NT2/D1 (cell line): ENCODE measurements around the gene PNKD.
A peak's percentile ranks its signal among the peaks of the same experiment; 100 is the strongest.

ENCODE experiments used
- DNase-seq: peaks from one replicate; pipeline ENCODE4 v3.0.0-alpha.2; 2011; ENCODE audit warnings: low read depth, low spot score
- H3K27me3 ChIP-seq: 2 replicates; pipeline ENCODE4 v1.6.0; 2011; ENCODE audit warnings: mild to moderate bottlenecking; ENCODE audit not compliant: insufficient read length, insufficient read depth
- H3K36me3 ChIP-seq: 2 replicates; pipeline ENCODE4 v1.6.1; 2011; ENCODE audit warnings: mild to moderate bottlenecking, low read length, mixed read lengths; ENCODE audit not compliant: insufficient read depth, insufficient read length
- H3K4me1 ChIP-seq: 2 replicates; pipeline ENCODE4 v1.5.1; 2011; ENCODE audit not compliant: insufficient read depth, insufficient read length
- H3K4me3 ChIP-seq: 2 replicates; pipeline ENCODE4 v1.5.1; 2011; ENCODE audit warnings: low read depth; ENCODE audit not compliant: insufficient read length
- H3K9ac ChIP-seq: 2 replicates; pipeline ENCODE4 v1.6.0; 2011; ENCODE audit warnings: low read depth; ENCODE audit not compliant: insufficient read length
- H3K9me3 ChIP-seq: 2 replicates; pipeline ENCODE4 v1.5.1; 2011; ENCODE audit warnings: mild to moderate bottlenecking, low read length; ENCODE audit not compliant: insufficient read depth
- SUZ12 ChIP-seq: IDR thresholded peaks from 2 replicates; pipeline ENCODE4 v1.6.1; 2011; ENCODE audit not compliant: insufficient read length, insufficient read depth; ENCODE audit errors: extremely low read depth
- YY1 ChIP-seq: IDR thresholded peaks from 2 replicates; pipeline ENCODE4 v1.6.1; 2011; ENCODE audit not compliant: insufficient read length, insufficient read depth
- ZNF274 ChIP-seq: IDR thresholded peaks from 2 replicates; pipeline ENCODE4 v1.6.1; 2011; ENCODE audit warnings: mild to moderate bottlenecking, low read depth, low read length

Gene PNKD

DNA sequence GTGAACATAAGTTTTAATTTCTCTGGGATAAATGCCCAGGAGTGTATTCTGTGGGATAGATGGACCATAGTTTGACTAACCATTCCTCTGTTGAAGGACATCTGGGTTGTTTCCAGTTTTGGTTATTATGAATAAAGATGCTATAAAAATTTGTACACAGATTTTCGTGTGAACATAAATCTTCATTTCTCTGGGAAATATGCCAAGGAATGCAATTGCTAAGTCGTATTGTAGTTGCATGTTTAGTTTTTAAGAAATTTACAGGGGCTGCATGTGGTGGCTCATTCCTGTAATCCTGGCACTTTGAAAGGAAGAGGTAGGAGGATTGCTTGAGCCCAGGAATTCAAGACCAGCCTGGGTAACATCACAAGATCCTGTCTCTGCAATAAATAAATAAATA is 104.9 kb downstream of the PNKD start:
- H3K4me3 ChIP-seq: no peak overlapping the region
- DNase-seq: no peak
- H3K4me1 ChIP-seq: peaks cover 6% of the 10 kb centered on the region
- H3K36me3 ChIP-seq: no peaks in the 10 kb centered on the region
- H3K27me3 ChIP-seq: no peaks in the 10 kb centered on the region
- H3K9me3 ChIP-seq: no peaks in the 10 kb centered on the region
- TF ChIP-seq SUZ12 (no peak), ZNF274 (no peak), YY1 (no peak)
- no peak overlapping the region for H3K9ac ChIP-seq

DNA sequence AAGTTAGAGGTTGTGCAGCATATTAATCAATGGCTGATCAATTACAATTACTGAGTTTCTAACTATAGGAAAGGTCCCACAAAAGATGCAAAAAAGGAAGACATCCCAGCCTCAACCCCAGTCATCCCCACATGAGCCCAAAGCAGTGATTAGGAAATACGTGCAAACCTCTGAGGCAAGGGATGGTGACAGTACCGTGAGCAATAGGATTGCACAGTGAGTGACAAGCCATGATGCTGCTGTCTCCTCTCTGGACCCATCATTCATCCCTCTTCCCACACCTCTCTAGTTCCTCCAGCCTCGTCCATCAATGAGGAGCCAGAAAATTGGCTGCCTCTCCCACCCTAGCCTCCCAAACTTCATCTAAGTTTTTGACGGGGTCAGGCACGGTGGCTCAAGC is 107.7 kb downstream of the PNKD start:
- H3K4me3 ChIP-seq: no peak overlapping the region
- no peak for TF ChIP-seq SUZ12
- no peak for TF ChIP-seq YY1
- no peak for TF ChIP-seq ZNF274
- no peak for DNase-seq

DNA sequence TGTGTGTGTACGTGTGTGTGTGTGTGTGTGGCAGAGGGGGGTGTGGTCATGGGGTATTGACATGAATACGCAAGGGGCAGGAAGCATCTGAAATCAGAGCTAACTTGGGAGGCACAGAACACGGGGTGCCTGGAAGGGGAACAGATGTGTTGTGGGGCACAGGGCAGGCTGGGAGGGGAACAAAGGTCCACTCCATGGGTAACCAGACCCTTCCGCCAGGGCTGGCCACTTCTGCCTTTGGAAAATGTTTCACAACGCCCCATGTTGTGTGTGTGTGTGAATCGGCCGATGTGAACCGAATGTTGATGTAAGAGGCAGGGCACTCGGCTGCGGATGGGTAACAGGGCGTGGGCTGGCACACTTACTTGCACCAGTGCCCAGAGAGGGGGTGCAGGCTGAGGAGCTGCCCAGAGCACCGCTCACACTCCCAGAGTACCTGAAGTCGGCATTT is 111.6 kb downstream of the PNKD start, which contains the start of gene SLC11A1:
Gene SLC11A1 (plus strand): TSS at position 358 of the 451 bp plus-strand sequence. CDS start 96 bp downstream, outside the sequence.
- TF ChIP-seq SUZ12: no peak
- TF ChIP-seq YY1: no peak
- no peak for TF ChIP-seq ZNF274
- DNase-seq: no peak
- Histone ChIP-seq H3K36me3 (no peaks in the 10 kb centered on the region), H3K9me3 (no peaks in the 10 kb centered on the region), H3K27me3 (peaks cover 10% of the 10 kb centered on the region), H3K9ac (no peak within 1 kb of the TSS), H3K4me1 (peaks cover 18% of the 10 kb centered on the region), H3K4me3 (no peak within 1 kb of the TSS)

More for the DNA sequence above, 107.7 kb downstream of the PNKD start:
- Histone ChIP-seq H3K9ac (no peak overlapping the region), H3K4me1 (peaks cover 6% of the 10 kb centered on the region), H3K9me3 (no peaks in the 10 kb centered on the region), H3K36me3 (no peaks in the 10 kb centered on the region), H3K27me3 (no peaks in the 10 kb centered on the region)

DNA sequence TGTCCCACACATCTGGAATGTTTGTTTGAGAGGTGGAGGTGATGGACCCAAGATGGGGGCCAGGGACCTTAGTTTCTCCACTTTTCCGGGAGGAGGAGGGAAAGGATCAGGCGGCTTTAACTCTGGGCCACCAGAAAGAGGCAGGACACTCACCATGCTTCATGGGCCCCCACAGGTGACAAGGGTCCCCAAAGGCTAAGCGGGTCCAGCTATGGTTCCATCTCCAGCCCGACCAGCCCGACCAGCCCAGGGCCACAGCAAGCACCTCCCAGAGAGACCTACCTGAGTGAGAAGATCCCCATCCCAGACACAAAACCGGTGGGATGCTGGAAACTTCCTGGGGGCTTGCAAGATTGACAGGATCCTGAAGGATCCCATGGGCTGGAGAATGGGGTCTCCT is 112.5 kb downstream of the PNKD start:
- Histone ChIP-seq H3K9ac (no peak overlapping the region), H3K4me1 (peaks cover 20% of the 10 kb centered on the region), H3K9me3 (no peaks in the 10 kb centered on the region), H3K4me3 (no peak overlapping the region), H3K27me3 (peaks cover 13% of the 10 kb centered on the region), H3K36me3 (no peaks in the 10 kb centered on the region)
- no peak for DNase-seq
- TF ChIP-seq SUZ12 (no peak), YY1 (no peak)

DNA sequence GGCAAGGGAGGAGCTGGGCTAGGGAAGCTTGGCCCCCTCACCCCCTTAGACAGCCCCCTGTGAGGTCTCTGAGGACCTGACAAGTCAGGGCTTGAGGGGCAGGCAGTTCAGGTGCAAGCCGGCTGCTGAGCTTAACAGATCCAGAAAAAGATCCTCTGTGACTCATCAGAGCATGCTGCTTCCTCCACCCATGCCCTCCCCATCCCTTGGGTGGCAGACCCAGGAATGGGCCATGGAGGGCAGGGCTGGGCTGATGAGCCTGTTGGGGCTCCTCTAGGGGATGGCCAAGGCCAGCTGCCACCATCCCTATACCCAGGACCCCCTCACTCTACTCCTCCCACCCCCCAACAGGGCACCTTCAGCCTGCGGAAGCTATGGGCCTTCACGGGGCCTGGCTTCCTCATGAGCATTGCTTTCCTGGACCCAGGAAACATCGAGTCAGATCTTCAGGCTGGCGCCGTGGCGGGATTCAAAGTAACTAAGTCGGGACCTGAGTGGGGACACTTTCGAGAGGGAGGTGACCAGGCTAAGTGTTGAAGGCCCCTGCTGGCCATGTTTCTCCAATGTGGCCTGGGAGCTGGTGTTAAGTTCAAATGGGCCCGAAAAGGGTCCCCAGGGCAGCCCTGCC is 113.7 kb downstream of the PNKD start:
- H3K27me3 ChIP-seq: peaks cover 13% of the 10 kb centered on the region
- no peak overlapping the region for H3K9ac ChIP-seq
- no peaks in the 10 kb centered on the region for H3K36me3 ChIP-seq
- H3K9me3 ChIP-seq: no peaks in the 10 kb centered on the region
- no peak overlapping the region for H3K4me3 ChIP-seq
- DNase-seq: no peak
- H3K4me1 ChIP-seq: peaks cover 20% of the 10 kb centered on the region
- TF ChIP-seq ZNF274 (no peak), SUZ12 (no peak)

DNA sequence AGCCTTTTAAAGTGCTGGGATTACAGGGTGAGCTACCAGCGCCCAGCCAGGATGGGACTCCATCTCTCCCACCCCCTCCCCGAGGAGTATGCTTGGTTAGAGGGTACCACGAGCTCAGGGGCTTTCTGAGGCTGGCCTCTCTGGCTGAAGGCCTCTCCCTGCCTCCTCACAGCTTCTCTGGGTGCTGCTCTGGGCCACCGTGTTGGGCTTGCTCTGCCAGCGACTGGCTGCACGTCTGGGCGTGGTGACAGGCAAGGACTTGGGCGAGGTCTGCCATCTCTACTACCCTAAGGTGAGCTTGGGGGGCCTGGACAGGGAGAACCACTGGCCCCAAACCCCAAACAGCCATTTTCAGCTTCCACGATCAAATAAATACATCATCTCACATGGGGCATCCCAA is 114.7 kb downstream of the PNKD start:
- Histone ChIP-seq H3K4me1 (peaks cover 20% of the 10 kb centered on the region), H3K9ac (no peak overlapping the region), H3K4me3 (no peak overlapping the region), H3K27me3 (peaks cover 13% of the 10 kb centered on the region), H3K36me3 (no peaks in the 10 kb centered on the region), H3K9me3 (no peaks in the 10 kb centered on the region)
- TF ChIP-seq ZNF274 (no peak), YY1 (no peak)
- DNase-seq: no peak

DNA sequence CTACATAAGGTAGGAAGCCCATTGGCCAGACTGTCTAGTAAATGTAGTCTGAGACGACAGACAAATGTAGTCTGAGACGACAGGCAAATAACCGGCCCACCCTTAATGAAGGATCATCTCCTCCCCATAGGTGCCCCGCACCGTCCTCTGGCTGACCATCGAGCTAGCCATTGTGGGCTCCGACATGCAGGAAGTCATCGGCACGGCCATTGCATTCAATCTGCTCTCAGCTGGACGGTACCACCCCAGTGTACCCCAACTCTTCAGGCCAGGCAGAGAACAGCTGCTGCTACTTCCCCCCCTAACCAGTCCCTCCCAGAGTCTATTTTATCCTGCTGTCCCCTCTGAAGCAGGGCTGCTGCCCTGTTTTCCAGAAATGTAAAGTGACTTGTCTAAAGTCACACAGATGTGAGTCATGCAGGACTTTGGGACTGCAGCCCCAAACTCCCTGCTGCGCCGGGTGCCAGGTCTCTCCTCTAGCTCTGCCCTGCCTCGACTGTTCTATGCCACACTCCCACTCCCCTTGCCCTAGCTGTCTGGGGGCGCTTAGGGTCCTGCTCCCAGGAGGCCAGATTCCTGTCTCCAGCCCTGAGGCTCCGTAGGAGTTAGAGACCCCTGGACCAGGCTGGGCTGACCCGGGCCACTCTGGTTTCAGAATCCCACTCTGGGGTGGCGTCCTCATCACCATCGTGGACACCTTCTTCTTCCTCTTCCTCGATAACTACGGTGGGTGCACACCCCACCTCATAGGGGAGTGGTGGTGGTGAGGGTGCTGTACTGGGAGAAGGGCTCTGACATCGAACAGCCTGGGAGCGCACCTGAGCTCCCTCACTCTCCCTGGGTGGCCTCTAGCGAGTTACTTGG is 116.4 kb downstream of the PNKD start:
- DNase-seq: no peak

More for the DNA sequence above, 116.4 kb downstream of the PNKD start:
- H3K4me1 ChIP-seq: peaks cover 20% of the 10 kb centered on the region
- no peak for TF ChIP-seq ZNF274
- no peak for TF ChIP-seq YY1
- no peak for TF ChIP-seq SUZ12
- peaks cover 13% of the 10 kb centered on the region for H3K27me3 ChIP-seq
- no peaks in the 10 kb centered on the region for H3K36me3 ChIP-seq
- peak overlapping the region; percentile 23 for H3K9ac ChIP-seq
- peak overlapping the region; percentile 45 for H3K4me3 ChIP-seq
- H3K9me3 ChIP-seq: no peaks in the 10 kb centered on the region
